GM10266 (cell line): ENCODE results near the gene SLC5A8.

Experiments
- DNase-seq: peaks from one replicate; pipeline ENCODE4 v3.0.0; 2012; ENCODE audit errors: extremely low spot score
- CTCF ChIP-seq: IDR thresholded peaks from 2 replicates; pipeline ENCODE4 v1.5.1; 2012; ENCODE audit warnings: mild to moderate bottlenecking, low read depth; ENCODE audit not compliant: control insufficient read depth, insufficient read depth; ENCODE audit errors: missing control alignments

The SLC5A8 gene

DNA sequence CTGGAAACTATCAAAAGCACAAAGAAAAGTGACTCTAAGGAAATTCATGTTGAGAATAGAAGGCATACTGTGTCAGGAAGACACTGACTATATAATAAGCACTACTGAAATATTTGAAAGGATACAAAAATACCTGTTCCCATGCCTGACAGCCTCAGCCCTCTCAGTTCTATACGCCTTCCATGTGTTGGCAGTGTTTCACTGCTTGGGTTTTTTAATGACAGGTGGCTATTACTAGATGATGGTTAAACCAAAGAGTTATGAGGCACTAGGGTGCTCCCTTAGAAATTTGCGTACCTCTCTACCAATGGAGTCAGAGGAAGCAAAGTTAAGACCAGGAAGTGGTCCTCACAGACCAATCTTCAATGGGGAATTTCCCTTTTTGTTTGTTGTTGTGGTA lies 25.6 kb upstream of the SLC5A8 start:
- DNase-seq: no peak
- TF ChIP-seq CTCF: no peak

- TF ChIP-seq CTCF: no peak
- no peak for DNase-seq
Observed at GRCh38 chr12:101231636-101232035, 21.6 kb upstream of the SLC5A8 start.

DNA sequence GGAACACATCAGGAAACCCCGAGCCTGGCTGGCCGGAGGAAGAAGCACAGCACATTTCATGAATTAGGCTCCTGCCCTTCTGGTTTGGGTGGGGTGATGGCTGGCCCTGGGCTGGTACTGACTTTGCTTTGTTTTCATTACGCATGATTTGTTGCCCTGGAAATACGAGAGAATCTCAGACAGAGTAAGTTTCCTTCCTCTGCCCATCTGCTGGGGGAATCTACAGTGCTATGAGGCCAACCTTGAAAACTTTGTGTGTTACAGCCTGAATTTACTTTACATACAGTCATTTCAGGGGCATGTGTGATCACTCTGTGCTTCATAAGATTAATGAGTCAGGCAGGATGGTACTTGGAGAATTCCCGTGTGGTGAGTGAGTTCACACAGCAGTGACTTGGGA lies 20.5 kb upstream of the SLC5A8 start:
- DNase-seq: no peak
- TF ChIP-seq CTCF: no peak

DNA sequence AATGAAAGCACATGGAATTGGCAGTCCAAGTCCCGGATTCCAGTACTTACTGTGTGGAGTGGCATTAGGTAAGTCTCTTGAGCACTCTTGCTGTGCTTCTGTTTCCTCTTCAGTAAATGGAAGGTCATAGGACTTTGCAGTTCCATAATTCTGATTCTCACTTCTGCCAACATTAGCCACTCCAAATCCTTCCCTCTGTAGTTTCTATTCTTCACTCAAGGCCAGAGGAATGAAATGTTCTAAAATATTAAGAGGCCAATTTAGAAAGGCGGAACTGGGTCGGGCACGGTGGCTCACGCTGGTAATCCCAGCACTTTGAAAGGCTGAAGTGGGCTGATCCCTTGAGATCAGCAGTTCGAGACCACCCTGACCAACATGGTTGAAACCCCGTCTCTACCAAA lies 19.8 kb upstream of the SLC5A8 start:
- no peak for DNase-seq
- TF ChIP-seq CTCF: no peak

- no peak for DNase-seq
- TF ChIP-seq CTCF: no peak
Observed at GRCh38 chr12:101221301-101221700, 11.3 kb upstream of the SLC5A8 start.

- DNase-seq: no peak
- TF ChIP-seq CTCF: no peak
Observed at GRCh38 chr12:101216810-101217209, 6.8 kb upstream of the SLC5A8 start.

- DNase-seq: no peak
- TF ChIP-seq CTCF: no peak
Observed at GRCh38 chr12:101207086-101207780, 2.8 kb downstream of the SLC5A8 start.
